BJ (cell line): ENCODE results near the gene RSPRY1. TPM values are rescaled to one million over a fixed set of nuclear protein-coding genes. Genes with fewer than 3 reads are reported as not detected.
"Not testable (repeated sequence)": the region's sequence is repeated elsewhere in the genome, so short reads cannot be mapped to it uniquely, and the experiment has no call there.

Source experiments
- CTCF ChIA-PET: fragments of 350-600 bp; formaldehyde crosslinking; extraction: SDS; loops from one replicate; lab custom pipeline; 2021; ENCODE audit warnings: antibody characterized with exemption, inconsistent platforms; lab: Yijun Ruan, JAX
- POLR2A ChIA-PET: fragments of 300-600 bp; sonication (Branson Sonifier 250); formaldehyde crosslinking; extraction: SDS; loops from one replicate; lab custom pipeline; 2021; ENCODE audit warnings: antibody characterized with exemption; lab: Charles Lee
- DNase-seq: peaks from one replicate; pipeline ENCODE4 v3.0.0-alpha.2; 2011; ENCODE audit warnings: low read depth
- H3K27me3 ChIP-seq: 2 replicates; pipeline ENCODE4 v1.6.0; 2011; ENCODE audit warnings: low read length; ENCODE audit not compliant: control insufficient read depth, insufficient read depth
- H3K36me3 ChIP-seq: 2 replicates; pipeline ENCODE4 v1.5.1; 2011; ENCODE audit warnings: low read length; ENCODE audit not compliant: control insufficient read depth, insufficient read depth
- H3K4me3 ChIP-seq: 2 replicates; pipeline ENCODE4 v1.5.1; 2011; ENCODE audit warnings: low read depth, mild to moderate bottlenecking, control low read depth, low read length
- polyA plus RNA-seq: library from polyadenylated mRNA; depleted of rRNA; stranded (reverse); fragments of >200 nt; gene quantifications from 2 replicates; pipeline ENCODE4 v1.2.3, GENCODE V29; 2011
- TF ChIP-seq, protein P1 (sequence below): IDR thresholded peaks from 2 replicates; pipeline ENCODE4 v1.5.1; 2011; ENCODE audit warnings: low read depth, mild to moderate bottlenecking, control low read depth, inconsistent platforms, low read length, moderate library complexity; ENCODE audit not compliant: insufficient read depth

RSPRY1 gene
- polyA plus RNA-seq, 1 experiment = 29.7 TPM

DNA sequence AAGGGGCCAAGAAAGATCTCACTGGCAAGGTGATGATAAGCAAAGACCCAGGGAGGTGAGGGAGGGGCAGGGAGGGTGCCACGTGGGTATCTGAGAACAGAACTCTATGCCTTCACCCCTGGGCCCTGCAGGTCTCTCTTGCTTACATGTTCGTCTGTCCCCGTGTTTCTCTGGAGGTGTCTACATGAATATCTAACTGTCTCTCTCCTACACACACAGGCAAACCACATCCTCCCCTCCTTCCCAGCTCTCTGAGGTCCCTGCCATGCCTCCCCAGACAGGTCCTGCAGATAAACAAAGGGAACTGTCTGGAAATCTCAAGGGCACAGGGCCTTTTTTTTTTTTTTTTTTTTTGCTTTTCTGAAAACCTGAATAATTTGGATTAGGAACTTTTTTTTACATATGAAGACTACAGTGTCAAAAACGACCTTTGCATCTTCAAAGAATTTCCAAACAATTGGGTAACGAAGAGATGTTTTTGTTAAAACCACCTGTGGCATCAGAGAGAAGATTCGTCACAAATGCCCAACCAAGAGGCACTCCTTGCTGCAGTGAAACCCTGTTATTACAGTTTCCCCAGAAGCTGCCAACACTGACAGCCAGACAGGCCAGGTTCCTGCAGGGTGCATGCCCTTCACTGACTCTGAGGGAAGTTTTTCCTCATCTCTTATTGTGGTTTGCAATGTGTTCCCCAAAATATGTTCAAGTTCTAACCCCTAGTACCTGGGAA, 80.6 kb downstream of the RSPRY1 start:
- DNase-seq = no peak
- POLR2A ChIA-PET = no interaction called here
- Histone ChIP-seq H3K27me3 (no peaks in the 10 kb centered on the region), H3K36me3 (no peaks in the 10 kb centered on the region), H3K4me3 (no peak overlapping the region)
- CTCF ChIA-PET = interaction anchor here (0.6 to 1.3 kb wide), 2 partner anchors 11 to 45 kb away, joined by 3 read pairs; no protein-coding TSS in a partner anchor
- TF ChIP-seq, protein P1, sequence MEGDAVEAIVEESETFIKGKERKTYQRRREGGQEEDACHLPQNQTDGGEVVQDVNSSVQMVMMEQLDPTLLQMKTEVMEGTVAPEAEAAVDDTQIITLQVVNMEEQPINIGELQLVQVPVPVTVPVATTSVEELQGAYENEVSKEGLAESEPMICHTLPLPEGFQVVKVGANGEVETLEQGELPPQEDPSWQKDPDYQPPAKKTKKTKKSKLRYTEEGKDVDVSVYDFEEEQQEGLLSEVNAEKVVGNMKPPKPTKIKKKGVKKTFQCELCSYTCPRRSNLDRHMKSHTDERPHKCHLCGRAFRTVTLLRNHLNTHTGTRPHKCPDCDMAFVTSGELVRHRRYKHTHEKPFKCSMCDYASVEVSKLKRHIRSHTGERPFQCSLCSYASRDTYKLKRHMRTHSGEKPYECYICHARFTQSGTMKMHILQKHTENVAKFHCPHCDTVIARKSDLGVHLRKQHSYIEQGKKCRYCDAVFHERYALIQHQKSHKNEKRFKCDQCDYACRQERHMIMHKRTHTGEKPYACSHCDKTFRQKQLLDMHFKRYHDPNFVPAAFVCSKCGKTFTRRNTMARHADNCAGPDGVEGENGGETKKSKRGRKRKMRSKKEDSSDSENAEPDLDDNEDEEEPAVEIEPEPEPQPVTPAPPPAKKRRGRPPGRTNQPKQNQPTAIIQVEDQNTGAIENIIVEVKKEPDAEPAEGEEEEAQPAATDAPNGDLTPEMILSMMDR = no peak

DNA sequence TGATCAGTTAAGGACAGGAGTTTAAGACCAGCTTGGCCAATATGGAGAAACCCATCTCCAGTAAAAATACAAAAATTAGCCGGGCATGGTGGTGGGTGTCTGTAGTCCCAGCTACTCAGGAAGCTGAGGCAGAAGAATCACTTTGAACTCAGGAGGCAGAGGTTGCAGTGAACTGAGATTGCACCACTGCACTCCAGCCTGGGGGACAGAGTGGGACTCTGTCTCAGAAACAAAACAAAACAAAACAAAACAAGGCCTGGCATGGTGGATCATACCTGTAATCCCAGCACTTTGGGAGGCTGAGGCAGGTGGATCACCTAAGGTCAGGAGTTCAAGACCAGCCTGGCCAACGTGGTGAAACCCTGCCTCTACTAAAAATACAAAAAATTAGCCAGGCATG, 81.2 kb downstream of the RSPRY1 start:
- H3K4me3 ChIP-seq, H3K36me3 ChIP-seq, DNase-seq, POLR2A ChIA-PET, H3K27me3 ChIP-seq: not testable (repeated sequence)
- CTCF ChIA-PET = interaction anchor here (0.6 to 1.3 kb wide), 2 partner anchors 11 to 44 kb away, joined by 3 read pairs; no protein-coding TSS in a partner anchor

DNA sequence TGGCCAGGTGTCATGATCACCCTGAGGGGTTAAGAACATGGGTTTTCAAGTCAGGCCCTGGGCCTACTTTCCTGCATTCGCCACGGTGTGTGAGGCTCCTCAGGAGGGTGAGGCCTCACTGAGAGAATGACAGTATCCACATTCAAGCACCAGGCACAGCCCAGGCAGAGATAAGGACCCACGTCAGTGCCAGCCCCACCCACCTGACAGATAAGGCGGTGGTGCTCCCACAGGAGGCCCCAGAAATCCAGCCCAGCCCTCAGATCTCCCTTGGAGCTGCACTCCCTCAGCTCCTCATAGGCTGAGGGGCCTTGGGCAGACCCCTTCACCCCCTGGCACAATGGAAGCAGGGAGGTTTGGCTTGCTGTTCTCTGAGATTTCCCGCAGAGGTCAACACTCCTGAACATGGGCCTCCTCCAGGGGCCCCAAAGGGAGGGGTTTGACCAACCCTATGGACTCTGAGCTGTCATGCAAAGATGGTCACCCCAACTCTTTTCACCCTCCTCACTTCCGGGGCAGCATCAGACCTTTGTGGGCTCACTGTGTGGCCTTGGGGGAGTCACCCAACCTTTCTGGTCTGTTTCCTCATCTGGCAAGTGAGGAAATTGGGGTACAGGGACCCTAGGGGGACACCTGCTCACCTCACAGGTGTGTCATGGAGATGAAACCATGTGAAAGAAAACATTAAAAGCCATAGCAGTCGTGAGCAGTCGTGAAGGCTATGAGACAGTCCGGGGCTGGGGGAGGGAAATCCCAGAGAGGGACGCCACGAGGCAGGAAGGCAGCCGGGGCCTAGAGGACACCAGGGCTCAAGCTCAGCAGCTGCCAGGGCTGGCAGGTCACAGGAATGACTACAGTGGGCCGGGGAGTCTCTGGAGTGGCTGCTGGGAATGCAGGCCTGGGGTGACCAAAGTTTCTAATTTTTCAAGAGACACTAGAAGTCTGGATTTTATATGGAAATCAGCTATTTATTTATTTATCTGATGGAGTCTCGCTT, 83.0 kb downstream of the RSPRY1 start:
- H3K27me3 ChIP-seq = no peaks in the 10 kb centered on the region
- POLR2A ChIA-PET = no interaction called here
- DNase-seq = no peak
- CTCF ChIA-PET = no interaction called here
- no peak overlapping the region for H3K4me3 ChIP-seq
- H3K36me3 ChIP-seq = no peaks in the 10 kb centered on the region
- TF ChIP-seq, protein P1 = no peak

DNA sequence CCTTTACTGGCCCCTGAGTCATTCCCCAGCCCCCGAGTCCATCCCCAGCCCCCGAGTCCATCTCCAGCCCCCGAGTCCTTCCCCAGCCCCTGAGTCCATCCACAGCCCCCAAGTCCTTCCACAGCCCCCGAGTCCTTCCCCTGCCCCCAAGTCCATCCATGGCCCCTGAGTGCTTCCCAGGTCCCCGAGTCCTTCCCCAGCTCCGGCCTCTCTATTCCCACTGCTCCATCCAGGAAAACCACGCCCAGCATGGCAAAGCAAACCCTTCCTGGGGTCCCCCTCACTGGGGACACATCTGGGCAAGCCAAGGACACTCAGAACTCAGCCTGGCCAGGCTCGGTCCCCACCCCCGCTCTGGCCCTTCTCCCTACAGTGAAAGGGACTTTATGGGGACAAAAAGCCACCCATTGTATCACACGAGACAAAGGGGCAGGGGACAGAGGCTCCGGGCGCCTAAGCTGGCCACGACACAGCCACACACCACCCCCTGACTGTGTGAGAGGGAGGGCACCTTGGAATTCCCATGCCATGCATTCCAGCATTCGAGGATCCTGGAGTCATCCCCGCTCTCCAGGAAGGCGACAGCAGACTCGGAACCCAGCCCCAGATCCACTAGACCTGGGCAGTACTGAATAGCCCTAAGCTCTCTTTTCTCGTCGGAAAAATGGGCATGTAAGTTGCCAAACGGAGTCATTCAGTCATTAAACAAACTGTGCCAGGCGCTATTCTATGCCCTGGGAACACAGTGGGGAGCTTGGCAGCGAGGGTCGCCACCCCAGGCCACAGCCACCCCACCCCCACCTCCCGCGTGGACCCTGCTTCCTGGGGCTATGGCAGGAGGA, 84.3 kb downstream of the RSPRY1 start:
- CTCF ChIA-PET = no interaction called here
- no peak overlapping the region for H3K4me3 ChIP-seq
- no peak for DNase-seq
- H3K36me3 ChIP-seq = no peaks in the 10 kb centered on the region
- H3K27me3 ChIP-seq = no peaks in the 10 kb centered on the region
- POLR2A ChIA-PET = no interaction called here
- TF ChIP-seq, protein P1 = no peak

DNA sequence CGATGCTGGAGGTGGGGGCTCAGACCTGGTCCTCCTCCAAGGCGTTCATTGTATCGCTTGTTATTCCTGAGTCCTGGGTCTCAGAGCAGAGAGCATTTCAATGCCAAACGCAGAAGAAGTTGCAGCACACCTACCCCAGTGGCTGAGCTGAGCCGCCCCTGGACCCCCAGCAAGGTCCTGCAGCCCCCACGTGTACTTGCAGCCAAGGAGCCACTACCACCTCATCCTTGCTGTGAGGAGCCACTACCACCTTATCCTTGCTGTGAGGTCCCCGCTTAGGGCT, 84.9 kb downstream of the RSPRY1 start:
- POLR2A ChIA-PET = no interaction called here

More for the DNA sequence above, 84.9 kb downstream of the RSPRY1 start:
- Histone ChIP-seq H3K36me3 (no peaks in the 10 kb centered on the region), H3K4me3 (no peak overlapping the region), H3K27me3 (no peaks in the 10 kb centered on the region)
- CTCF ChIA-PET = no interaction called here
- TF ChIP-seq, protein P1 = no peak
- no peak for DNase-seq
